Small intestine (tissue), 7 donors: ENCODE data around the gene KRT3. TPM values are rescaled to one million over a fixed set of nuclear protein-coding genes. Genes with fewer than 3 reads are reported as not detected.
"Not testable (repeated sequence)": the region's sequence is repeated elsewhere in the genome, so short reads cannot be mapped to it uniquely, and the experiment has no call there.

Experiments used
- DNase-seq, 2 donors: peaks; one replicate each; pipeline versions ENCODE4 v3.0.0 to v3.0.0-alpha.2; 2013
- FAIRE-seq: peaks from 2 replicates; lab custom pipeline; 2012; peaks lifted over from hg19 to GRCh38; lab: Jason Lieb, UNC
- H3K27ac ChIP-seq, 3 donors: one replicate each; pipeline ENCODE4 v1.5.1; 2013; ENCODE audit warnings: low read length in 2 of 3, mild to moderate bottlenecking in 2 of 3, control low read depth in 1 of 3, inconsistent platforms in 1 of 3, low read depth in 1 of 3, moderate library complexity in 1 of 3
- H3K27me3 ChIP-seq, 3 donors: one replicate each; pipeline ENCODE4 v1.6.1; 2013; ENCODE audit warnings: low read length in 3 of 3, inconsistent platforms in 1 of 3; ENCODE audit not compliant: control insufficient read depth in 3 of 3, insufficient read depth in 3 of 3
- H3K36me3 ChIP-seq, 3 donors: one replicate each; pipeline ENCODE4 v1.6.1; 2013; ENCODE audit warnings: low read length in 3 of 3, inconsistent platforms in 1 of 3, low read depth in 1 of 3, mild to moderate bottlenecking in 1 of 3, moderate library complexity in 1 of 3; ENCODE audit not compliant: control insufficient read depth in 3 of 3, insufficient read depth in 2 of 3
- H3K4me1 ChIP-seq, 3 donors: one replicate each; pipeline ENCODE4 v1.6.1; 2013; ENCODE audit warnings: low read length in 2 of 3, inconsistent platforms in 1 of 3, low read depth in 1 of 3, mild to moderate bottlenecking in 1 of 3, moderate library complexity in 1 of 3; ENCODE audit not compliant: control insufficient read depth in 3 of 3, insufficient read depth in 2 of 3
- H3K4me3 ChIP-seq, 3 donors: one replicate each; pipeline ENCODE4 v1.5.1; 2013; ENCODE audit warnings: low read length in 3 of 3, control low read depth in 1 of 3, inconsistent platforms in 1 of 3, low read depth in 1 of 3, mild to moderate bottlenecking in 1 of 3, moderate library complexity in 1 of 3
- H3K9me3 ChIP-seq, 2 donors: one replicate each; pipeline ENCODE4 v1.6.1; 2013; ENCODE audit warnings: low read depth in 1 of 2, low read length in 1 of 2; ENCODE audit not compliant: control insufficient read depth in 2 of 2, insufficient read depth in 1 of 2
- WGBS, 3 donors: extraction: QIAGEN DNeasy Blood & Tissue Kit; methylation state at CpG; one replicate each; pipeline ENCODE4 v1.1.7; 2013; 5-methylcytosine and 5-hydroxymethylcytosine counted together
- polyA plus RNA-seq, 4 donors: library from polyadenylated mRNA; stranded (reverse) in 3 of 4; unstranded in 1 of 4; fragments of 200-250 nt in 3 of 4; fragments of 120-200 nt in 1 of 4; gene quantifications; one replicate each; pipeline versions ENCODE4 v1.2.1 to v1.2.3, GENCODE V29; 2013
- donor health status: healthy with polysubstance abuse.
- donor health status: control.
- donor health status: control.
- donor health status: Bipolar disorder and iron deficiency.
- donor health status: healthy.

The KRT3 gene
- polyA plus RNA-seq, 4 donors: not detected

DNA sequence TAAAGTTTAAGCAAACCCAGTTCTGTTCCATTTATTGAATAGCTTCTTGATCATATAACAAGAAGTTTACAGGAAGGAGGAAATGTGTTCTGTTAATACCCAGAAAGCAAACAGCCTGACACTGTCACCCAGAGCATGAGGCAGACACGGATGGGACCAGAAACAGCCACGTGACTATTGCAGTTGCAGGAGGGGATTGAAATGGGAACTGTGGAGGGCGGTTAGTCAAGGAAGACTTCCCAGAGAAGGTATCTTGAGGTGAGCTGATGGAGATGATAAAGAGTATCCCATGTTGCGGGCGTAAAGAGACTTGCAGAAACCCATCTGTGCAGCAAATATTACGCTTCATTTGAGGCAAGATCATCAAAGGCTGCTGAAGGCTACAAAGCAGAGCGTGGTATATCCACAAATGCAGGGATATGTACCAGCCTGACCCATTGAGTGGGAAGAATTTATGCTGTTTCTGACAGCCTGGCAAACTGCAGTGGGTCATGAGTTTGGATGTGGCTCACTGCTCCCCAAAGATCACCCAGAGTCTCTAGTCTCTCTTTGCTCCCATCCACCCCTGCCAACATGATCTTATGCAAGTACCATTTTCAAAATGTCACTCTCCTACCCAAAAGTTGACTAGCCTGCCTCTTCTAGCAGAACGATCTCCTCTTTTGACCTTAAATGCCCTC lies 39.5 kb downstream of the KRT3 start:
- 75 to 79% (median 78%) methylated on average over 8 of the region's 8 CpGs for WGBS, 3 donors
- no peak for FAIRE-seq
- Histone ChIP-seq H3K36me3 (no peaks in the 10 kb centered on the region), H3K27me3 (peaks cover 0 to 7% (median 0%) of the 10 kb centered on the region in 3 donors), H3K4me1 (no peaks in the 10 kb centered on the region), H3K4me3 (no peak overlapping the region), H3K27ac (no peak overlapping the region), H3K9me3 (peaks cover 0 to 12% of the 10 kb centered on the region in 2 donors)
- no peak for DNase-seq

DNA sequence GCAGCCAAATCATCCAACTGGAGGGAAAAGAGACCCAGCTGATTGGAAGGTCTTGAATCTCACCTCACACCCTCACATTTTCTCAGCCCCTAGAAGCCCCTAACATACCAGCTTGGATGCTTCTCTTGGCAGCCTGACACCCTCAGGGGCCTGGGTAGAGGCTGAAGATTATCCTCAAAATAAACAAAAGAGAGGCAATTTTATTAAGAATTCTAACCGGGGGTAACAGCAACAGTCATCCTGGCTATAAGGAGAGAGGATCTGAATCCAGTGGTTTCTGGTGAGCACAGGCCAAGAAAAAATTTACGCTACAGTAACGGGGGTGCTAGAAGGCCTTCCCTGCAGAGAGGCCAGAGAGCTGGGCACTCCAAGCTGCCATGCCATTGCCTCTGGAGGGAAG lies 40.4 kb downstream of the KRT3 start:
- peaks cover 0 to 9% of the 10 kb centered on the region in 2 donors for H3K9me3 ChIP-seq
- 73 to 80% (median 76%) methylated on average over 3 of the region's 3 CpGs for WGBS, 3 donors
- no peaks in the 10 kb centered on the region for H3K36me3 ChIP-seq
- H3K27ac ChIP-seq: no peak overlapping the region
- H3K4me3 ChIP-seq: no peak overlapping the region
- FAIRE-seq: no peak
- H3K27me3 ChIP-seq: peaks cover 0 to 7% (median 0%) of the 10 kb centered on the region in 3 donors
- no peaks in the 10 kb centered on the region for H3K4me1 ChIP-seq
- DNase-seq: no peak

DNA sequence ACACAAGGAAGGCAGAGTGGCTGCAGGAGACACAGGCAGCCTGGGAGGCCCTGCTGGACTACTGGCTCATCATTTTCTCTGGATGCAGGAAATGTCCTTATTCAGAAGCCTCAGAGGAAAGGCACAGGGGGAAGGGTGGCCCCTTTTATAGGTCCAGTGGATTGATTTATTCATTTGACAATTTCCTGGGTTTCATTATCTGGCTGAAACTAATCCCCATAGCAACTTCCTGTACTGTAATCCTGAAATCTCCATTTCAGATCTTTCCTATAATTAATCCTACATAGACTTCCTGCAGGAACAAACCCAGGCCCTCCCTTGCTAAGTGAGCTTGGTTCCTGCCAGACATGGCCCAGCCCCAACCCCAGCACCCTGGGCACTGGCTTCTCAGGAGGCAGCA lies 41.8 kb downstream of the KRT3 start:
- Histone ChIP-seq H3K9me3 (no peaks in the 10 kb centered on the region), H3K4me1 (no peaks in the 10 kb centered on the region), H3K27ac (no peak overlapping the region), H3K27me3 (peaks cover 0 to 7% (median 0%) of the 10 kb centered on the region in 3 donors), H3K36me3 (no peaks in the 10 kb centered on the region), H3K4me3 (no peak overlapping the region)
- DNase-seq (no peak), FAIRE-seq (no peak)

DNA sequence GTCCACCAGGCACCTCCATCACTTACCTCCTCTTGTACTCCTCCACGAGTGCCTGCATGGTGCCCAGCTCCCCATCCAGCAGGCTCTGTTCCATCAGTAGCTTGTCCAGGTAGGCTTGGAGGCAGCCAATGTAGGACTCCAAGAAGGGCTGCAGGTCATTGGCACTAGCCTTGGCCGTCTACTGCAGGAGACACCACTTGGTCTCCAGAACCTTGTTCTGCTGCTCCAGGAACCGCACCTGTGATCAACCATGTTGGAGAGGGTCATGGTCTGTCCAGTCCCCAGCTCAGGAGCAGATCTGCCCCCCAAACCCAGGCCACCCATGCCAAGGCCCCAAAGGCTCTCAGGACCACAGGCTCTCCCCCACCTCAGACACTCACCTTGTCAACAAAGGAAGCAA lies 42.6 kb downstream of the KRT3 start:
- no peak for DNase-seq
- 69 to 84% (median 80%) methylated on average over 3 of the region's 3 CpGs for WGBS, 3 donors
- H3K27me3 ChIP-seq: peaks cover 0 to 8% (median 0%) of the 10 kb centered on the region in 3 donors

DNA sequence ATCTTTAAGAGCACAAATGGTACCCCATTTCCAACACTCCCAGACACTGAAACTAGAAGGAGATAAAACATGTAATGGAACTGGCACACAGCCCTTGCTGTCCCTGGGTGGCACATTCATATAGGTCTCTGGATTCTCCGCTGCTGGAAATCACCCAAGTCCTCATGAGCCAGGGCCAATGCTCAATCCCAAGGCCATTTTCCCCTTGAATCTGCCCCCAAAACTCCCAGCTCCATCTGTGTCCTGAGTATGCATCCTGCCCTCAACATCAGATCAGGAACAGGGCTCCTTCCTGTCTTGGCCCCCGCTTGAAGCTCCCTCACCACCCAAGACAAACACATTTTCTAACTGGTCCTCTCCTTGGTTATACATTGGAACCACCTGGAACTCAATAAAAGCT lies 43.4 kb downstream of the KRT3 start:
- no peaks in the 10 kb centered on the region for H3K36me3 ChIP-seq
- DNase-seq (no peak), FAIRE-seq (no peak)
- H3K4me3 ChIP-seq: no peak overlapping the region
- H3K4me1 ChIP-seq: no peaks in the 10 kb centered on the region
- no peak overlapping the region for H3K27ac ChIP-seq
- no peaks in the 10 kb centered on the region for H3K9me3 ChIP-seq
- peaks cover 0 to 9% (median 0%) of the 10 kb centered on the region in 3 donors for H3K27me3 ChIP-seq
- WGBS, 3 donors: 79 to 85% (median 84%) methylated on average over 2 of the region's 2 CpGs

More for the DNA sequence above, 42.6 kb downstream of the KRT3 start:
- no peaks in the 10 kb centered on the region for H3K4me1 ChIP-seq
- FAIRE-seq: no peak
- H3K9me3 ChIP-seq: no peaks in the 10 kb centered on the region
- H3K27ac ChIP-seq: no peak overlapping the region
- no peaks in the 10 kb centered on the region for H3K36me3 ChIP-seq
- H3K4me3 ChIP-seq: no peak overlapping the region

DNA sequence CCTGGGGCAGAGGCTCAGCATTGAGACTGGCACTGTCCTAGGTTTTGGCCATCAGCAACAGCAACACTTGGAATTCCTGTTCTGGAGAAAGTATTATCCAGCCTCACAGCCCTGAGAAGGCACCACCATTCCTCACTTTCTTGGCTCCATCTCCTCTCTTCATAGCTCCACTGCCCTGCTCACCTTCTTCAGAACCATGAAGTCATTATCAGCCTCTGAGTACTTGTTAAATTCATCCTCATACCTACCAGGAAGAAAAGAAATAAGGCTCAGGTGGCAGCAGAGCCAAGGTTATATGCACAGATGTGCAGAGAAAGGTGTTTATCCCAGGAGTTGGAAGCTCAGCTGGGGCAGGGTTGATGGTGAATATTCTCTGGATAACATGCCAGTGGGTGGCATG lies 44.1 kb downstream of the KRT3 start:
- Histone ChIP-seq H3K9me3 (no peaks in the 10 kb centered on the region), H3K27ac (no peak overlapping the region), H3K4me1 (no peaks in the 10 kb centered on the region), H3K36me3 (no peaks in the 10 kb centered on the region), H3K27me3 (peaks cover 0 to 11% (median 0%) of the 10 kb centered on the region in 3 donors), H3K4me3 (no peak overlapping the region)
- DNase-seq: no peak
- FAIRE-seq: no peak

DNA sequence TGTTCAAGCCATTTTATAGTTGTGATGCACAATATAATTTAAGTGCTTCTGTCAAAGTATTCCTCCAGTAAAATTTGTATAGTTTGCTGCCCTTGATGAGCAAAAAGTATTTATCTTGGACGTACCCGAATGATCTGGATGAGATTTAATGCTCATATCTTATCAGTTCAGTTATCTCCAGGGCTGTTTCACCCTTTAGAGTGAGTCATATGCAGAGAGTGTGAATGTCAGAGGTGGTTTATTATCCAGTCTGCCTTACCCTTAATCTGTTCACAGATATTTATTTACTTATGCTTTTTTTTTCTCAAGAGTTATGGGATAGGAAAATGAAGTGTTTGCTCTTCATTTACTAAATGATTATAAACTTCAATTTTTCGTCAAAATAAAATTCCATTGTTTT lies 45.4 kb downstream of the KRT3 start:
- 9 to 51% (median 31%) methylated on average over 3 of the region's 3 CpGs for WGBS, 3 donors
- H3K4me1 ChIP-seq, DNase-seq, H3K4me3 ChIP-seq, H3K9me3 ChIP-seq, H3K27me3 ChIP-seq, FAIRE-seq, H3K27ac ChIP-seq, H3K36me3 ChIP-seq: not testable (repeated sequence)

DNA sequence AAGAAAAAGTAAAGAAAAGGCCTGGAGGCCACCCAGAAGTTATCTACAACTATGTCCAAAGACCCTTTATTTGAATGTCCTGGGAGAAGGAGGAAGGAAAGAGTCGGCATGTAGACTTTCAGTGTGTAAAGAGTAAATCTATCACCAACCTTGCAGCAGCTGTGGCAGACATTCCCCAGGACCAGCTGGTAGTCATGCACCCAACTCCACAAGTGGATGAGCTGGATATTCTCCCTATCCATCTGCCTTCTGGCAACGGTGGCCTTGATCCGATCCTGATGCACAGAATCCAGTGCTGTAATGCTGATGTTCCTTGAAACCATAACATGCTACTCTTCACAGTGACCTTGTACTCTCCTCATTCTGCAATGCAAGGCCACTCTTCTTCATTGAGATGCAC lies 46.1 kb downstream of the KRT3 start:
- Histone ChIP-seq H3K27me3 (peaks cover 0 to 5% (median 0%) of the 10 kb centered on the region in 3 donors), H3K27ac (no peak overlapping the region), H3K36me3 (no peaks in the 10 kb centered on the region), H3K9me3 (no peaks in the 10 kb centered on the region), H3K4me1 (no peaks in the 10 kb centered on the region), H3K4me3 (no peak overlapping the region)
- FAIRE-seq: no peak
- 72 to 83% (median 72%) methylated on average over 3 of the region's 3 CpGs for WGBS, 3 donors
- DNase-seq: no peak

DNA sequence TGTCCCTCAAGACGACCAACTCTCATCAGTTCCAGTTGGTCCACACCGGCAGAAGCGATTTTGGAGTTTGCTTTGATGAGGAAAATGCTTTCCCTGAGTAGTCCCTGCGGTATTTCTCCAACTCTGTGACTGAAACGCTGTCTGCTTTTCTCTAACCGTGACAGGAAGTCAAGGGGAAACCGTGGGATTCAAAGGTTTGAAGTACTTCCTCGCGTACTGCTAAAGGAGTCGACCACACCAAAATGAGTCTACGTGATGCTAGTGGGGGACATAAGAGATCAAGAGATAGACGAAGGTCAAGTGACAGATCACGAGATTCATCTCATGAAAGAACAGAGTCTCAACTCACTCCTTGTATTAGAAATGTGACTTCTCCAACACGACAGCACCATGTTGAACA lies 47.3 kb downstream of the KRT3 start:
- no peak for FAIRE-seq
- DNase-seq: no peak
- peaks cover 0 to 5% (median 0%) of the 10 kb centered on the region in 3 donors for H3K27me3 ChIP-seq
- H3K36me3 ChIP-seq: no peaks in the 10 kb centered on the region
- H3K4me3 ChIP-seq: no peak overlapping the region
- no peaks in the 10 kb centered on the region for H3K4me1 ChIP-seq
- 62 to 82% (median 63%) methylated on average over 14 of the region's 14 CpGs for WGBS, 3 donors
- no peak overlapping the region for H3K27ac ChIP-seq
- H3K9me3 ChIP-seq: no peaks in the 10 kb centered on the region
